Right lobe of liver (tissue), 4 donors: ENCODE data around the gene GALNT14.

Experiments
- CTCF ChIP-seq, 4 donors: fragments of 200-600 bp in 3 of 4; fragments of 450-650 bp in 1 of 4; IDR thresholded peaks; one replicate each; pipeline versions ENCODE4 v1.5.1 to v1.8.0; 2016 to 2022; ENCODE audit warnings: antibody characterized with exemption in 4 of 4, mild to moderate bottlenecking in 2 of 4
- POLR2A ChIP-seq: fragments of 450-650 bp; IDR thresholded peaks from one replicate; pipeline ENCODE4 v1.6.1; 2017; ENCODE audit warnings: antibody characterized with exemption, mild to moderate bottlenecking
- donor health status: DM: no; HTN: no; CAD: no.
- donor health status: DM: no; HTN: no; CAD: no.
- donor health status: DM: no; HTN: yes; CAD: no.

GRCh38 chr2:31069643-31070325 lies 68.5 kb downstream of the GALNT14 start:
- TF ChIP-seq POLR2A, result no peak
- no peak for TF ChIP-seq CTCF (IDR thresholded peaks at IDR 0.05)
